Activated CD4-positive, alpha-beta T cell treated with anti-CD3 and anti-CD28 coated beads for 36 hours (primary cell): Measurements from ENCODE around the gene ZSCAN5B. TPM values are rescaled to one million over a fixed set of nuclear protein-coding genes. Genes with fewer than 3 reads are reported as not detected.
"Not testable (repeated sequence)": the region's sequence is repeated elsewhere in the genome, so short reads cannot be mapped to it uniquely, and the experiment has no call there.

Experiments used
- ATAC-seq: fragments of 200-7000 bp; cut with Tn5 transposase; one replicate; pipeline ENCODE4 v1.10.0; 2021; ENCODE audit warnings: mild to moderate bottlenecking, moderate library complexity
- CTCF ChIA-PET: fragments of 350-600 bp; sonication (Branson Sonifier 250); formaldehyde crosslinking; loops from one replicate; lab custom pipeline; 2021; ENCODE audit warnings: antibody characterized with exemption; lab: Charles Lee
- POLR2A ChIA-PET: fragments of 350-600 bp; sonication (Branson Sonifier 250); formaldehyde crosslinking; loops from one replicate; lab custom pipeline; 2021; ENCODE audit warnings: antibody characterized with exemption, inconsistent platforms; lab: Charles Lee
- DNase-seq: peaks from one replicate; pipeline ENCODE4 v3.0.0-alpha.2; 2020
- H3K27ac Mint-ChIP-seq: one replicate; pipeline ENCODE4 v1.8.0; 2021; ENCODE audit warnings: mixed read lengths
- H3K27me3 Mint-ChIP-seq: one replicate; pipeline ENCODE4 v1.8.0; 2021; ENCODE audit warnings: mixed read lengths
- H3K36me3 Mint-ChIP-seq: one replicate; pipeline ENCODE4 v1.8.0; 2021; ENCODE audit warnings: low read depth, mixed read lengths
- H3K4me1 Mint-ChIP-seq: one replicate; pipeline ENCODE4 v1.8.0; 2021; ENCODE audit warnings: mixed read lengths
- H3K4me3 Mint-ChIP-seq: one replicate; pipeline ENCODE4 v1.8.0; 2021; ENCODE audit warnings: mild to moderate bottlenecking, moderate library complexity, mixed read lengths
- H3K9me3 Mint-ChIP-seq: one replicate; pipeline ENCODE4 v1.8.0; 2021; ENCODE audit warnings: low read depth, mixed read lengths
- intact Hi-C, 2 experiments: fragments of 100-400 bp; cut with DNase I in 1 of 2; cut with micrococcal nuclease in 1 of 2; formaldehyde crosslinking; loops; one replicate each; pipeline versions ENCODE4 v1.14.2 to v1.15.1; 2022 to 2024; cut with DNase I, micrococcal nuclease
- total RNA-seq, 2 experiments: library from RNA; stranded (reverse); gene quantifications; one replicate each; pipeline ENCODE4 v1.2.3, GENCODE V29; 2021

ZSCAN5B gene
- total RNA-seq, 2 experiments from 2014 or later: not detected

DNA sequence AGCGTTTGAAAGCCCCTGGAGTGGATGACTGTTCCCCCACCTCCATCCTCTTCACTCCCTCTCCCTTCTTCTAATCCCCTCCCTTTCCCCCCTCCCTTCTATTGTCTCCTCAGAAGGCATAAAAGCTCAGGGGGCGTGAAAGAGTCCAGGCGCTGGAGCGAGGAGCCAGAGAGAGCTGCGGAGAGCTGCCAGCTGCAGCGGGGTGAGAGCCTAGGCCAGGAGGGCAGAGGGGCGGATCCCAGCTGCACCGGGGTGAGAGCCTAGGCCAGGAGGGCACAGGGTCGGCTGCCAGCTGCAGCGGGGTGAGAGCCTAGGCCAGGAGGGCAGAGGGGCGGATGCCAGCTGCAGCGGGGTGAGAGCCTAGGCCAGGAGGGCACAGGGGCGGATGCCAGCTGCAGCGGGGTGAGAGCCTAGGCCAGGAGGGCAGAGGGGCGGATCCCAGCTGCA lies 21.7 kb downstream of the ZSCAN5B start, which contains the start of gene GALP:
Gene GALP, plus strand, starts transcription at position 148 of the 447 bp plus-strand sequence. CDS start 1,101 bp downstream, outside the sequence.
- intact Hi-C loops, H3K4me1 Mint-ChIP-seq, H3K27ac Mint-ChIP-seq, ATAC-seq, H3K4me3 Mint-ChIP-seq, POLR2A ChIA-PET, H3K27me3 Mint-ChIP-seq, CTCF ChIA-PET, DNase-seq, H3K36me3 Mint-ChIP-seq, H3K9me3 Mint-ChIP-seq: not testable (repeated sequence)

GRCh38 chr19:56174550-56174949 lies 23.0 kb downstream of the ZSCAN5B start:
- Mint-ChIP-seq H3K36me3 (no peaks in the 10 kb centered on the region), H3K27ac (no peak overlapping the region), H3K27me3 (no peaks in the 10 kb centered on the region), H3K4me1 (peaks cover 3% of the 10 kb centered on the region), H3K9me3 (no peaks in the 10 kb centered on the region), H3K4me3 (no peak overlapping the region)
- no peak for DNase-seq
- CTCF ChIA-PET: interaction anchor here (2.0 kb wide), 1 partner anchor 17 kb away, joined by 5 read pairs; no protein-coding TSS in a partner anchor
- intact Hi-C loops: no loop called here
- POLR2A ChIA-PET: no interaction called here
- ATAC-seq: no peak

- Mint-ChIP-seq H3K27me3 (no peaks in the 10 kb centered on the region), H3K36me3 (no peaks in the 10 kb centered on the region), H3K9me3 (no peaks in the 10 kb centered on the region), H3K27ac (no peak overlapping the region), H3K4me3 (no peak overlapping the region), H3K4me1 (peaks cover 3% of the 10 kb centered on the region)
- intact Hi-C loops: no loop called here
- no peak for ATAC-seq
- ChIA-PET POLR2A (no interaction called here), CTCF (interaction anchor here (0.7 to 2.0 kb wide), 2 partner anchors 16 to 1783 kb away, joined by 3 to 5 read pairs; no protein-coding TSS in a partner anchor)
- DNase-seq: no peak
Observed at GRCh38 chr19:56174086-56174485, 23.5 kb downstream of the ZSCAN5B start.

DNA sequence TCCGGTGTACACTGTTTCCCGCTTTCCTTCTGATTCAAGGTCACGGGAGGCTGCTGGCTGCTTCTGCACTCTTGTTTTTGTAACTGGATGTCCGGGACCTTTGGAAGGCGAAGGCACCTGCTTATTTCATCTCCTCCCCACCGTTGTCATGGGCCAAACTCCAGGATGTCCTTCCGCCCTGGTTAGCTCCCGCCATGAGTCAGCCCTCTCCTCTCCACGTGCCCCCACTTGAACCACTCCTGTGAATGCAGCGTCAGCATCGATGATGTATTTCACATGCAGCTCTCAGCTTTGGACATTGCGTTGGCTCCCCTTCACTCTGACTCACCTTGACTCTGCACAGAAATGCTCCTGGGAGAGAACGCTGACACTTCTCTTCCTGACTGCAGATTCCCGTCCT lies 27.3 kb downstream of the ZSCAN5B start:
- intact Hi-C loops: no loop called here
- POLR2A ChIA-PET: no interaction called here
- no peak overlapping the region for H3K27ac Mint-ChIP-seq

DNA sequence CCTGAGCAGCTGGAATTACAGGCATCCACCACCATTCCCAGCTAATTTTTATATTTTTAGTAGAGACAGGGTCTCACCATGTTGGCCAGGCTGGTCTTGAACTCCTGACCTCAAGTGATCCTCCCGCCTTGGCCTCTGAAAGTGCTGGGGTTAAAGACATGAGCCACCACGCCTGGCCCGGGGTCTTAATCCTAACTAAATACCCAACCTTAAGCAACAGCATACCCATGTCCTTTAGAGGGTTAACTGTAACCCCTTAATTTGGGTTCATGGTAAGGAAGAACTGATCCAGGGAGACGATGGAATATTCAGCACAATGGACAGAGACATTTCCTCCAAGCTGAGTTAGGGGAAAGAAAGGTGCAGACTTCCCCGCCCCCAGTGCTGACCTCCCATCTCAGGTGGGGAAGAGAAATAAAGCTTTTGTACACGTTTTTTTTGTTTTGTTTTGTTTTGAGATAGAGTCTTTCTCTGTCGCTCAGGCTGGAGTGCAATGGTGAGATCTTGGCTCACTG lies 30.5 kb downstream of the ZSCAN5B start:
- no peak for ATAC-seq
- H3K4me1 Mint-ChIP-seq: peaks cover 10% of the 10 kb centered on the region
- H3K27ac Mint-ChIP-seq: no peak overlapping the region
- ChIA-PET CTCF (interaction anchor here (1.6 kb wide), 1 partner anchor 101 kb away, joined by 5 read pairs; no protein-coding TSS in a partner anchor), POLR2A (no interaction called here)
- no peaks in the 10 kb centered on the region for H3K36me3 Mint-ChIP-seq
- H3K27me3 Mint-ChIP-seq: peaks cover 2% of the 10 kb centered on the region
- no peak overlapping the region for H3K4me3 Mint-ChIP-seq
- intact Hi-C loops: no loop called here
- no peaks in the 10 kb centered on the region for H3K9me3 Mint-ChIP-seq
- no peak for DNase-seq

More for the DNA sequence above, 27.3 kb downstream of the ZSCAN5B start:
- no peaks in the 10 kb centered on the region for H3K27me3 Mint-ChIP-seq
- no peak for DNase-seq
- H3K36me3 Mint-ChIP-seq: no peaks in the 10 kb centered on the region
- CTCF ChIA-PET: interaction anchor here (0.6 kb wide), 1 partner anchor 9 kb away, joined by 5 read pairs; no protein-coding TSS in a partner anchor
- H3K9me3 Mint-ChIP-seq: no peaks in the 10 kb centered on the region
- peaks cover 3% of the 10 kb centered on the region for H3K4me1 Mint-ChIP-seq
- ATAC-seq: no peak
- H3K4me3 Mint-ChIP-seq: no peak overlapping the region

GRCh38 chr19:56163097-56163496 lies 34.5 kb downstream of the ZSCAN5B start:
- no peak for DNase-seq
- intact Hi-C loops: no loop called here
- peaks cover 13% of the 10 kb centered on the region for H3K36me3 Mint-ChIP-seq
- H3K27ac Mint-ChIP-seq: no peak overlapping the region
- no peak overlapping the region for H3K4me3 Mint-ChIP-seq
- peaks cover 13% of the 10 kb centered on the region for H3K4me1 Mint-ChIP-seq
- ChIA-PET CTCF (no interaction called here), POLR2A (no interaction called here)
- ATAC-seq: no peak
- H3K27me3 Mint-ChIP-seq: peaks cover 2% of the 10 kb centered on the region
- no peaks in the 10 kb centered on the region for H3K9me3 Mint-ChIP-seq

- no peaks in the 10 kb centered on the region for H3K9me3 Mint-ChIP-seq
- peak; percentile 74 for DNase-seq
- CTCF ChIA-PET: interaction anchor here (0.5 to 0.6 kb wide), 2 partner anchors 20 to 28 kb away, joined by 3 read pairs; no protein-coding TSS in a partner anchor
Observed at GRCh38 chr19:56162258-56162657, 35.3 kb downstream of the ZSCAN5B start.

GRCh38 chr19:56161534-56161933 lies 36.0 kb downstream of the ZSCAN5B start:
- ChIA-PET POLR2A (no interaction called here), CTCF (interaction anchor here (1.2 kb wide), 1 partner anchor 10 kb away, joined by 3 read pairs; no protein-coding TSS in a partner anchor)
- Mint-ChIP-seq H3K4me3 (no peak overlapping the region), H3K36me3 (peaks cover 25% of the 10 kb centered on the region), H3K27ac (no peak overlapping the region), H3K9me3 (no peaks in the 10 kb centered on the region), H3K4me1 (peaks cover 13% of the 10 kb centered on the region), H3K27me3 (peaks cover 2% of the 10 kb centered on the region)
- intact Hi-C loops: no loop called here
- DNase-seq (no peak), ATAC-seq (no peak)

More at GRCh38 chr19:56162258-56162657, 35.3 kb downstream of the ZSCAN5B start:
- H3K4me1 Mint-ChIP-seq: peaks cover 13% of the 10 kb centered on the region
- intact Hi-C loops: no loop called here
- peak; percentile 99 for ATAC-seq
- H3K36me3 Mint-ChIP-seq: peaks cover 22% of the 10 kb centered on the region
- H3K4me3 Mint-ChIP-seq: no peak overlapping the region
- peaks cover 2% of the 10 kb centered on the region for H3K27me3 Mint-ChIP-seq
- POLR2A ChIA-PET: interaction anchor here (0.6 kb wide), 1 partner anchor 1548 kb away, joined by 3 read pairs; no protein-coding TSS in a partner anchor
- H3K27ac Mint-ChIP-seq: peak overlapping the region; percentile 31

- Mint-ChIP-seq H3K4me1 (peaks cover 13% of the 10 kb centered on the region), H3K27ac (no peak overlapping the region), H3K36me3 (peaks cover 35% of the 10 kb centered on the region), H3K9me3 (no peaks in the 10 kb centered on the region), H3K4me3 (no peak overlapping the region), H3K27me3 (no peaks in the 10 kb centered on the region)
- no peak for ATAC-seq
- ChIA-PET CTCF (no interaction called here), POLR2A (no interaction called here)
- intact Hi-C loops: no loop called here
- no peak for DNase-seq
Observed at GRCh38 chr19:56159622-56160271, 37.8 kb downstream of the ZSCAN5B start.

GRCh38 chr19:56159009-56159559 lies 38.5 kb downstream of the ZSCAN5B start:
- POLR2A ChIA-PET: no interaction called here
- no peak for ATAC-seq
- no peak overlapping the region for H3K27ac Mint-ChIP-seq

GRCh38 chr19:56158170-56158757 lies 39.3 kb downstream of the ZSCAN5B start:
- Mint-ChIP-seq H3K4me1 (peaks cover 16% of the 10 kb centered on the region), H3K27ac (no peak overlapping the region), H3K27me3 (no peaks in the 10 kb centered on the region), H3K4me3 (no peak overlapping the region), H3K9me3 (no peaks in the 10 kb centered on the region), H3K36me3 (peaks cover 41% of the 10 kb centered on the region)
- ChIA-PET CTCF (interaction anchor here (0.8 to 1.6 kb wide), 3 partner anchors 11 to 53 kb away, joined by 3 to 5 read pairs (median 3); no protein-coding TSS in a partner anchor), POLR2A (interaction anchor here (0.6 kb wide), 1 partner anchor 11 kb away, joined by 3 read pairs; no protein-coding TSS in a partner anchor)
- intact Hi-C loops: no loop called here
- no peak for DNase-seq
- ATAC-seq: no peak

More at GRCh38 chr19:56159009-56159559, 38.5 kb downstream of the ZSCAN5B start:
- intact Hi-C loops: no loop called here
- H3K36me3 Mint-ChIP-seq: peaks cover 38% of the 10 kb centered on the region
- no peaks in the 10 kb centered on the region for H3K27me3 Mint-ChIP-seq
- peaks cover 12% of the 10 kb centered on the region for H3K4me1 Mint-ChIP-seq
- DNase-seq: no peak
- CTCF ChIA-PET: no interaction called here
- no peak overlapping the region for H3K4me3 Mint-ChIP-seq
- no peaks in the 10 kb centered on the region for H3K9me3 Mint-ChIP-seq
